SK-N-SH treated with all-trans-retinoic acid at 6 μM for 48 hours (cell line): ENCODE measurements around the gene RAB5B.

Experiments used
- ATAC-seq: fragments of 200-7000 bp; cut with Tn5 transposase; 3 replicates; pipeline ENCODE4 v1.9.1; 2020; ENCODE audit warnings: mild to moderate bottlenecking, moderate library complexity
- BACH2 ChIP-seq: fragments of 250-450 bp; sonication (Bioruptor Pico); IDR thresholded peaks from 2 replicates; pipeline ENCODE4 v1.9.0; 2021; ENCODE audit warnings: mild to moderate bottlenecking, borderline replicate concordance
- CSDC2 ChIP-seq: fragments of 250-450 bp; sonication (Bioruptor Pico); IDR thresholded peaks from 2 replicates; pipeline ENCODE4 v1.5.0; 2020; ENCODE audit warnings: mild to moderate bottlenecking, moderate library complexity
- ESRRG ChIP-seq: fragments of 250-450 bp; sonication (Bioruptor Pico); IDR thresholded peaks from 2 replicates; pipeline ENCODE4 v1.6.1; 2021; ENCODE audit warnings: mild to moderate bottlenecking
- GLIS3 ChIP-seq: fragments of 250-450 bp; sonication (Bioruptor Pico); IDR thresholded peaks from 2 replicates; pipeline ENCODE4 v1.5.0; 2020; ENCODE audit warnings: mild to moderate bottlenecking, moderate library complexity
- ISL1 ChIP-seq: fragments of 250-450 bp; sonication (Bioruptor Pico); IDR thresholded peaks from 2 replicates; pipeline ENCODE4 v2.1.2; 2022; ENCODE audit warnings: mild to moderate bottlenecking, moderate library complexity
- OSR1 ChIP-seq: fragments of 250-450 bp; sonication (Bioruptor Pico); IDR thresholded peaks from 2 replicates; pipeline ENCODE4 v1.8.0; 2022; ENCODE audit warnings: moderate library complexity, mild to moderate bottlenecking, inconsistent platforms
- PPARA ChIP-seq: fragments of 250-450 bp; sonication (Bioruptor Pico); IDR thresholded peaks from 2 replicates; pipeline ENCODE4 v1.5.0; 2020; ENCODE audit warnings: mild to moderate bottlenecking, borderline replicate concordance
- TCF4 ChIP-seq: fragments of 250-450 bp; sonication (Bioruptor Pico); IDR thresholded peaks from 2 replicates; pipeline ENCODE4 v1.8.0; 2021; ENCODE audit warnings: mild to moderate bottlenecking, moderate library complexity, borderline replicate concordance
- ZC3H10 ChIP-seq: fragments of 250-450 bp; sonication (Bioruptor Pico); IDR thresholded peaks from 2 replicates; pipeline ENCODE4 v1.5.1; 2021; ENCODE audit warnings: mild to moderate bottlenecking, moderate library complexity
- TF ChIP-seq, protein P1 (sequence below): fragments of 250-450 bp; sonication (Bioruptor Pico); IDR thresholded peaks from 2 replicates; pipeline ENCODE4 v1.8.0; 2021; ENCODE audit warnings: low read depth, mild to moderate bottlenecking, moderate library complexity, borderline replicate concordance
- TF ChIP-seq, protein P2 (sequence below): fragments of 250-450 bp; sonication (Bioruptor Pico); IDR thresholded peaks from 2 replicates; pipeline ENCODE4 v1.5.0; 2020; ENCODE audit warnings: mild to moderate bottlenecking, moderate library complexity
- TF ChIP-seq, protein P3 (sequence below): fragments of 250-450 bp; sonication (Bioruptor Pico); IDR thresholded peaks from 2 replicates; pipeline ENCODE4 v1.5.1; 2020; ENCODE audit warnings: low read depth, mild to moderate bottlenecking, moderate library complexity

The RAB5B gene

DNA sequence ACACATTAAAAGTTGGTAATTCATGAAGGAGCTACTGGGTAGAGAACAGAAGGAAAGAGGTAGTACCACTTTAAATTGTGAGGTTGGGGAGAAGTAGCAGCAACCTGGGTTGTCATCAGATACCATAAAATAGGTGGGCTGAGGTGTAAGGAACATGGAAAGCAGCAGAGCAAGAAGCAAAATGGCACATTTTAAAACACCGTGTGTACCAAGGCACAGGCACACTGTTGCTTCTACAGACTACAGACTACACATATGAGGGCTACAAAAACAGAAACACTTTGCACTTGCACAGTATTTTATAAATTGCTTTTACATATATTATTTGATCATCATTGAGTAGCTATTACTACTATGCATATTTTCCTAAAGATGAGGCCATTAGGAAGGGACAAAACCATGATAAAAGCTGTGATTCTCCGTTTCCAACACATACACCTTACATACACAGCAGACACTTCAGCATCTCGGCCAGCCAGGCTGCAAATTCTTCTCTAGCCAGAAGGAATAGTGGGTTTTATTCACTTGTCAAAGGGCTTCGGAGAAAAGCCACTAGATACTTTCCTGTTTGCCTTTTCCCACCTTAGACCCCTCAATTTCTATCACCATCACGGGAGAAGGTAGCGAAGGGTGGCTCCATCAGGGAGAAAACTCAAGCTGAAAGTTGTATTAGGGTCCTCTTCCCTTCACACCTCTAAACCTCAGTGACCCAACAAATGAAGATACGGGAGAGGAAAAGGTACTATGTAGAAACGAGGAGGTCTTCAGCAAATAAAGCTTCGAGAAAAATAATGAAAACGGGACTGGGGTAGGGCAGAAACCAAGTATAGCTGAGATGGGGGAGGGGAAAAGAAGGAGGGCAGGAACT, 47.8 kb upstream of the RAB5B start:
- peak; percentile 2; the same call in 2 of the 3 replicates for ATAC-seq
- TF ChIP-seq TCF4 (CRISPR knock-in tag) (no peak), GLIS3 (CRISPR knock-in tag) (no peak), PPARA (no peak), BACH2 (no peak), CSDC2 (CRISPR knock-in tag) (no peak)

DNA sequence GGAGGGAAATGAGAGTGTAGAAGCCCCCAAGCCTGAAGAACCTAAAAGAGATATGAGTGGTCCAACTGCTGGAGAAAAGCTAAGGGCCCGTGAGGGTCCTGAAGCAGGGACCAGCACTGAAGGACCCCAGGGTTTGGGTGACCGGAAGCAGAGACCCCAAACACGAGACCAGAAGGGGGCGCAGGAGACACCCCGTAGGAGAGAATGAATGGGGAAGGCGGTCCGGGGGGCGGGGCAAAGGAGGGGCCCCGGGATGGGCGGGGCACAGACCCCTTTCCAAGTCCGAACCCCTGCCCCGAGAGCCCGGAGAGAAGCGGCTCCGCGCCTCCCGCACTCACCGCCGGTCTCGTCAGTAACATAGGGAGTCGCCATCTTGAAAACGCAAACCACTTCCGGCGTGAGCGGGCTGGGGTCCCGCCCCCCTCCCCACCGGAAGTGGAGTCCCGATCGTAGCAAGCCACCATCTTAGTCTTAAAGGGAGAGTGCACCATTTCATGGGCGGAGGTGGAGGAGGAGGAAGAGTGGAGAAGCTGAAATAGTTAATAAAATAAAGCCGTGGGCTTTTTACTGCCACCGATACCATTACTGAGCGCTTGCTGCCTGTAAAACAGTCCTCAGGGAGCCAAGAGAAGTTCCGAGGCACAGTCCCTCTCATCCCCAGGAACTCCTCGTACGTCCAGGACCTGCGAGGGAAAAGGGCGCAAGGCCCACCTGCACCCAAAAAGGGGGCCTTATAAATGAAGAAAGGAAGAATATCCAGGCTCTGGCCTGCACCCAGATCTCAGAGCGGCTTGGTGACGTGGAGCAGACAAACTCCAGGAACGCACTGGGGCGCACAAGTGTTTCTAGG, 46.9 kb upstream of the RAB5B start:
- ATAC-seq, result peak; percentile 79
- TF ChIP-seq, protein P1, sequence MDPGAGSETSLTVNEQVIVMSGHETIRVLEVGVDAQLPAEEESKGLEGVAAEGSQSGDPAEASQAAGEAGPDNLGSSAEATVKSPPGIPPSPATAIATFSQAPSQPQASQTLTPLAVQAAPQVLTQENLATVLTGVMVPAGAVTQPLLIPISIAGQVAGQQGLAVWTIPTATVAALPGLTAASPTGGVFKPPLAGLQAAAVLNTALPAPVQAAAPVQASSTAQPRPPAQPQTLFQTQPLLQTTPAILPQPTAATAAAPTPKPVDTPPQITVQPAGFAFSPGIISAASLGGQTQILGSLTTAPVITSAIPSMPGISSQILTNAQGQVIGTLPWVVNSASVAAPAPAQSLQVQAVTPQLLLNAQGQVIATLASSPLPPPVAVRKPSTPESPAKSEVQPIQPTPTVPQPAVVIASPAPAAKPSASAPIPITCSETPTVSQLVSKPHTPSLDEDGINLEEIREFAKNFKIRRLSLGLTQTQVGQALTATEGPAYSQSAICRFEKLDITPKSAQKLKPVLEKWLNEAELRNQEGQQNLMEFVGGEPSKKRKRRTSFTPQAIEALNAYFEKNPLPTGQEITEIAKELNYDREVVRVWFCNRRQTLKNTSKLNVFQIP, result 0 out of 2 replicates have a peak, but pooled peaks have one; percentile 21
- TF ChIP-seq BACH2, result no peak

DNA sequence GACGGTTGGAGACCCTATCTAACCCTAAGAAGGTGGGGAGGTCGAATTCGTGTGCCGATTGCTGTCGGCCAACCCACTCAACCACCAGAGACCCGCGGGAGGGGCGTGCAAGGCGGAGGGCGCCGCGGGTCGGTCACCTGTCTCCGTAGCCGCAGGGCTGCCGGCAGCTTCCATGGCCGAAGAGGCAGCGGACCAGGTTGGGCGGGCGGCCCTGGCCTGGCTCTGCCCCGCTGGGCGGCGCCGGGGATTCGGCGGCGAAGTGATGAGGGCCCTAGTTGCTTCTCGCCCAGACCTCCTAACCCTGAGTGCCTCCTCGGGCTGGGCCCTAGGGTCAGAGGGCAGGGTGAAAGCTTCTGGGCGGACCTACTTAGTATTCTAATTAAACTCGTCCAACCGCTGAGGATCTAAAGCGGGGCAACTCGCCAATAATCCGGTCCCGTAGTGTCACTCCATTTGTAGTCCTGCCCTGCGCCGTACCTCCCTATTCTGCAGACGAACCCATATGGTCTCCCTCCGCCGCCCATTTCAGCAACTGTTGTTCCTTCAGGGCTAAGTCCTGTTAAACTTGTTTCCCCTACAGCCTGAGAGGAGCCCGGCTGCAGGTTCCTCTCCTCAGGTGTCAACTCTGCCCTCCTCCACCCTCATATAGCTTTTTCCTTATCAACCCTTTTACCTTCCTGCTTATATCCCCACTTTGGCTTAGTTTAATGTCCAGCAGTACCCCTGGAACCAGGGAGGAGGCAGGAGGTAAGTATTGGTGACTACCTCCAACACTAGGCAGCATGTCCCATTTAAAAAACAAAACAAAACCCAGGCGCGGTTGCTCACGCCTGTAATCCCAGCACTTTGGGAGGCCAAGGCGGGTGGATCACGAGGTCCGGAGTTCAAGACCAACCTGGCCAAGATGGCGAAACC, 46.0 kb upstream of the RAB5B start, which contains the start of gene PYM1:
TSS of gene PYM1 (minus strand) at position 307 of the 915 bp plus-strand sequence. CDS start at position 174, 133 bp downstream.
- peak; percentile 64 for ATAC-seq

DNA sequence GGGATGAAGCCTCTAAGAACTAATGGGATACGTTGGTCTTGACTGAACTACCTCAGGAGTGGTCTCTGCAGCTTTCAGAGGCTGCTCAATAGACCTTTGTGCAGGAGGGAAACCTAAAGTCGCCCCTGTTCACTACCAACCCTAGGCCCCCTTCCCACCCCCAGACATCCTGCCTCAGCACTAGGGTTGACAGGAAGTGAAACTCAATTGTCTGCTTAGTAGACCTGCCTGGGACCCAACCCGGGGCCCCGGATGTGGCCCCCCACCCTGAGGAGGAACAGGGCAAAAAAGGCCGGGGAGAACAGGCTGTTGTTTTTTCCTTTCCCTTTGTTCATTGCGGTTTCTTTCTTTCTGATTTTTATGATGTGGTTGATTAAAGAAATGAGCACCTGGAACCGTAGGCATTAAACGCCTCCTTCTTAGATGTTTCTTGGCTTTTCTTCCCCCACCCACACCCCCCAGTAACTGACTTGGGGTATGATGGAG, 44.5 kb upstream of the RAB5B start:
- no peak for ATAC-seq
- TF ChIP-seq PPARA (no peak), ISL1 (CRISPR knock-in tag) (no peak), OSR1 (CRISPR knock-in tag) (no peak)
- TF ChIP-seq, protein P2, sequence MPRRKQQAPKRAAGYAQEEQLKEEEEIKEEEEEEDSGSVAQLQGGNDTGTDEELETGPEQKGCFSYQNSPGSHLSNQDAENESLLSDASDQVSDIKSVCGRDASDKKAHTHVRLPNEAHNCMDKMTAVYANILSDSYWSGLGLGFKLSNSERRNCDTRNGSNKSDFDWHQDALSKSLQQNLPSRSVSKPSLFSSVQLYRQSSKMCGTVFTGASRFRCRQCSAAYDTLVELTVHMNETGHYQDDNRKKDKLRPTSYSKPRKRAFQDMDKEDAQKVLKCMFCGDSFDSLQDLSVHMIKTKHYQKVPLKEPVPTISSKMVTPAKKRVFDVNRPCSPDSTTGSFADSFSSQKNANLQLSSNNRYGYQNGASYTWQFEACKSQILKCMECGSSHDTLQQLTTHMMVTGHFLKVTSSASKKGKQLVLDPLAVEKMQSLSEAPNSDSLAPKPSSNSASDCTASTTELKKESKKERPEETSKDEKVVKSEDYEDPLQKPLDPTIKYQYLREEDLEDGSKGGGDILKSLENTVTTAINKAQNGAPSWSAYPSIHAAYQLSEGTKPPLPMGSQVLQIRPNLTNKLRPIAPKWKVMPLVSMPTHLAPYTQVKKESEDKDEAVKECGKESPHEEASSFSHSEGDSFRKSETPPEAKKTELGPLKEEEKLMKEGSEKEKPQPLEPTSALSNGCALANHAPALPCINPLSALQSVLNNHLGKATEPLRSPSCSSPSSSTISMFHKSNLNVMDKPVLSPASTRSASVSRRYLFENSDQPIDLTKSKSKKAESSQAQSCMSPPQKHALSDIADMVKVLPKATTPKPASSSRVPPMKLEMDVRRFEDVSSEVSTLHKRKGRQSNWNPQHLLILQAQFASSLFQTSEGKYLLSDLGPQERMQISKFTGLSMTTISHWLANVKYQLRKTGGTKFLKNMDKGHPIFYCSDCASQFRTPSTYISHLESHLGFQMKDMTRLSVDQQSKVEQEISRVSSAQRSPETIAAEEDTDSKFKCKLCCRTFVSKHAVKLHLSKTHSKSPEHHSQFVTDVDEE (CRISPR knock-in tag), result no peak

More for the DNA sequence above, 46.0 kb upstream of the RAB5B start, which contains the start of gene PYM1:
- TF ChIP-seq ISL1 (CRISPR knock-in tag) (no peak), ESRRG (no peak)
- TF ChIP-seq, protein P3, sequence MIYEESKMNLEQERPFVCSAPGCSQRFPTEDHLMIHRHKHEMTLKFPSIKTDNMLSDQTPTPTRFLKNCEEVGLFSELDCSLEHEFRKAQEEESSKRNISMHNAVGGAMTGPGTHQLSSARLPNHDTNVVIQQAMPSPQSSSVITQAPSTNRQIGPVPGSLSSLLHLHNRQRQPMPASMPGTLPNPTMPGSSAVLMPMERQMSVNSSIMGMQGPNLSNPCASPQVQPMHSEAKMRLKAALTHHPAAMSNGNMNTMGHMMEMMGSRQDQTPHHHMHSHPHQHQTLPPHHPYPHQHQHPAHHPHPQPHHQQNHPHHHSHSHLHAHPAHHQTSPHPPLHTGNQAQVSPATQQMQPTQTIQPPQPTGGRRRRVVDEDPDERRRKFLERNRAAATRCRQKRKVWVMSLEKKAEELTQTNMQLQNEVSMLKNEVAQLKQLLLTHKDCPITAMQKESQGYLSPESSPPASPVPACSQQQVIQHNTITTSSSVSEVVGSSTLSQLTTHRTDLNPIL, result no peak

DNA sequence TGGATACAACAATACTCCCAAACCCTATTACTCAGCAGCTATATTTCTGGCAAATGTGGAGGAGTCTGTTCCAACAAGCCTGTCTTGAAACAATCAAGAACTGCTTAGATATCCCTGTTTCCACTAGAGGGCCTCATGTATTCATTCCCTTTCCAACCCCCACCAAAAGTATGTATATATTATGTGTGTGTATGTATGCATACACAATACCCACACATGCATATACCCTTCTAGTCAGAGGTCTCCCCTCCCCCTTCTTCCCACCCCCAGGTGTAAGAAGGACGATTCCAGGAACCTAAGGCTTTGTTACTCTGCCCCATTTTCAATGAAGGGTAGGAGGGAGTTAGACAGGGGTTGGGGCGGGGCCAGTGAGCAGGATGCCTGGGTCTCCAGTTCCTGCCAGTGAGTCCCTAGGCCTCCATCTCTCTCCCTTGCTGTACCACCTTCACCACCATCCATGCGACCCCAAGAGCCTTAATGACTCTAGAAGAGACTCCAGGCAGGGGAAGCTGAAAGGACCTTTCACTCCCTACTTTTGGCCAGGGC, 43.0 kb upstream of the RAB5B start, which contains the start of gene DGKA:
TSS of gene DGKA (plus strand) at position 392 of the 546 bp plus-strand sequence. CDS start 5,342 bp downstream, outside the sequence.
- TF ChIP-seq TCF4 (CRISPR knock-in tag) (no peak), ZC3H10 (CRISPR knock-in tag) (no peak)
- TF ChIP-seq, protein P3, result no peak
- ATAC-seq, result peak; percentile 49
